Loucy (cell line): ENCODE results near the gene NDUFC2.

Experiments used
- EZH2phosphoT487 ChIP-seq: fragments of 200-600 bp; IDR thresholded peaks from 2 replicates; pipeline ENCODE4 v1.6.1; 2018; ENCODE audit warnings: antibody characterized with exemption, mild to moderate bottlenecking, moderate library complexity, borderline replicate concordance
- TF ChIP-seq, protein P1 (sequence below): fragments of 200-600 bp; sonication (generic); conservative IDR thresholded peaks from 2 replicates; pipeline ENCODE4 v1.5.1; 2014; ENCODE audit warnings: mild to moderate bottlenecking, antibody characterized with exemption, low read length

DNA sequence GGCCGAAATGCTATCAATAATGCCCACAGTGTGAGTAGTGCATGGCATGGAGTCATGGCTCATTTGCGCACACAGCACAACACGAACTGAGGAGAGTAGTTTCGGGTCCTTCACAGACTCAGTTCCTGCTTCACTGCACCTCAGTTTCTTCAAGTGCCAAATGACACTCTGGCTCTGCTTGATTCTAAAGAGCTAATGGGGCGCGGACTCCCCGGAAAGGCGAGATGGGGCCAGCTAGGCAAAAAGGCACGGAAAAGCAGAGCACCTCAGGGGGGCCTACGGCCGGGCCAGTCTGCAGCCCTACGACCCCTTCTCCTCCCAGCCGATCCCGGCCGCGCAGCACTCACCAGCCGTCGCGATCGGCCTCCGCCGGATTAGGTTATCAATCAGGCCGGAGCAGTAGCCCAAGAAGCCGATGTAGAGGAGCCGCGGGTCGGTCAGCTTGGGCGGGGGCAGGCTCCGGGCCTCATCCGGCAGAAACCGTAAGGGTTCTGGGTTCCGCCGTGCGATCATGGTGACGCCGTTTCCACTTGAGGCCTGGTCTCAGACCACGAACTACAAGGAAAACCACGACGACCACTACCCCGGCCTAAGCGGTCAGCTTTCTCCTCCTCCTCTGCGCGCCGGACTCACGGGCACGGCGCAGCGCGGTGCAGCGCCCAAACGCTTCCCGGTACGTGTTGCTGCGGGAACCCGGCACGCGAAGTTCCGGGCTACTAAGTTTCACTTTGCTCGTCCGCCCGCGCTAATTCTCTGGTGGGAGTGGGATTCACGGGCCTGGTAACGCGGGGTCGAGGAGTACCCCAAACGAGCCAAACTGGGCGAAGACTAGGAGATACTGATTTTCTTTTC lies at the start of gene NDUFC2:
- TF ChIP-seq EZH2phosphoT487 = no peak
- TF ChIP-seq, protein P1, sequence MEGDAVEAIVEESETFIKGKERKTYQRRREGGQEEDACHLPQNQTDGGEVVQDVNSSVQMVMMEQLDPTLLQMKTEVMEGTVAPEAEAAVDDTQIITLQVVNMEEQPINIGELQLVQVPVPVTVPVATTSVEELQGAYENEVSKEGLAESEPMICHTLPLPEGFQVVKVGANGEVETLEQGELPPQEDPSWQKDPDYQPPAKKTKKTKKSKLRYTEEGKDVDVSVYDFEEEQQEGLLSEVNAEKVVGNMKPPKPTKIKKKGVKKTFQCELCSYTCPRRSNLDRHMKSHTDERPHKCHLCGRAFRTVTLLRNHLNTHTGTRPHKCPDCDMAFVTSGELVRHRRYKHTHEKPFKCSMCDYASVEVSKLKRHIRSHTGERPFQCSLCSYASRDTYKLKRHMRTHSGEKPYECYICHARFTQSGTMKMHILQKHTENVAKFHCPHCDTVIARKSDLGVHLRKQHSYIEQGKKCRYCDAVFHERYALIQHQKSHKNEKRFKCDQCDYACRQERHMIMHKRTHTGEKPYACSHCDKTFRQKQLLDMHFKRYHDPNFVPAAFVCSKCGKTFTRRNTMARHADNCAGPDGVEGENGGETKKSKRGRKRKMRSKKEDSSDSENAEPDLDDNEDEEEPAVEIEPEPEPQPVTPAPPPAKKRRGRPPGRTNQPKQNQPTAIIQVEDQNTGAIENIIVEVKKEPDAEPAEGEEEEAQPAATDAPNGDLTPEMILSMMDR = no peak
